ENCODE results near the gene COL4A1.

COL4A1 gene

DNA sequence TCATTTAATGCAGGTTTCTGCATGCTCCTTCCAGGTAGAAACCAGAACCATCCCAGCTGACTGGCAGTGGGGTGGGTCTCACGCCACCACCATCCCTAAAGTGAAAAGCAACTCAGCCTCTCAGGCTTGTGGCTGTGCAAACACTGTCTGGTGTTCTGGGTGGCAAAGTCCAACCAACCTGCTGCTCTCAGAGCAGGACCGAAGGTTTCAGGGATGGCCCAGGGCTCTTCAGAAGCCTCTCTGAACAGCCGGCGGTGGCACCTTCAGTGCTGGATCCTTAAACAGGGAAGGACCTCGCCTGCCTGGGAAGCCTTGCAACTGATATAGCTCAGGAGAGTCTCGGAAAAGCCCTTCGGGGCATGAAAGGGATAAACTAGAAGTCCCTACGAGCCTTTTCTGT, 100.8 kb downstream of the COL4A1 start:
- no peak for DNase-seq (ENCODE audit: low read depth in 2 of 3, low spot score in 1 of 3)

GRCh38 chr13:110201114-110201513, 105.8 kb downstream of the COL4A1 start:
- no peak for DNase-seq (ENCODE audit: low read depth in 2 of 3, low spot score in 1 of 3)

- DNase-seq (ENCODE audit: low read depth in 2 of 3, low spot score in 1 of 3): no peak
Measured at GRCh38 chr13:110200276-110200870, 106.6 kb downstream of the COL4A1 start.

GRCh38 chr13:110199046-110199831, 107.7 kb downstream of the COL4A1 start:
- no peak for DNase-seq (ENCODE audit: low read depth in 2 of 3, low spot score in 1 of 3)

GRCh38 chr13:110197471-110197870, 109.5 kb downstream of the COL4A1 start:
- no peak for DNase-seq (ENCODE audit: low read depth in 2 of 3, low spot score in 1 of 3)

DNA sequence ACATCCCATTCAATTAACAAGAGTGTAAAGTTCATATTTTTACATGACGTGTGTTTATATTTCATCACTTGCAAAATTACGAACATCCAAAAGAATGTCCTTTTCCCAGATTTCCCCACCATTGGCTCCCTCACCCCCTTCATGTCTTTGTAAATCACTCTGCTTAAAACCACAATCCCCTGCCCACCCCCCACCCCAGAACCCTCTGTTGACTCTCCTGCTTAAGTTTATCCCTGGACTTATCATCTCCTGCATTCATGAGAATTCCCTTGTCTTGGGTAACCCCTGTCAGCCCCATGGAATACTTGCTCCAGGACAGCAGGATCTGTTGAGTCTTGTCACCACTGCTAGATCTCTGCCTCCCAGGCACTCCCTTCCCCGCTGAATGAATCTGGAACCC, 109.9 kb downstream of the COL4A1 start:
- DNase-seq (ENCODE audit: low read depth in 2 of 3, low spot score in 1 of 3): no peak

GRCh38 chr13:110195547-110196485, 111.1 kb downstream of the COL4A1 start:
- DNase-seq (ENCODE audit: low read depth in 2 of 3, low spot score in 1 of 3): no peak

GRCh38 chr13:110194451-110194850, 112.5 kb downstream of the COL4A1 start:
- DNase-seq (ENCODE audit: low read depth in 2 of 3, low spot score in 1 of 3): no peak

- no peak for DNase-seq (ENCODE audit: low read depth in 2 of 3, low spot score in 1 of 3)
Measured at GRCh38 chr13:110193491-110193890, 113.5 kb downstream of the COL4A1 start.

GRCh38 chr13:110192472-110192871, 114.5 kb downstream of the COL4A1 start:
- no peak for DNase-seq (ENCODE audit: low read depth in 2 of 3, low spot score in 1 of 3)

DNA sequence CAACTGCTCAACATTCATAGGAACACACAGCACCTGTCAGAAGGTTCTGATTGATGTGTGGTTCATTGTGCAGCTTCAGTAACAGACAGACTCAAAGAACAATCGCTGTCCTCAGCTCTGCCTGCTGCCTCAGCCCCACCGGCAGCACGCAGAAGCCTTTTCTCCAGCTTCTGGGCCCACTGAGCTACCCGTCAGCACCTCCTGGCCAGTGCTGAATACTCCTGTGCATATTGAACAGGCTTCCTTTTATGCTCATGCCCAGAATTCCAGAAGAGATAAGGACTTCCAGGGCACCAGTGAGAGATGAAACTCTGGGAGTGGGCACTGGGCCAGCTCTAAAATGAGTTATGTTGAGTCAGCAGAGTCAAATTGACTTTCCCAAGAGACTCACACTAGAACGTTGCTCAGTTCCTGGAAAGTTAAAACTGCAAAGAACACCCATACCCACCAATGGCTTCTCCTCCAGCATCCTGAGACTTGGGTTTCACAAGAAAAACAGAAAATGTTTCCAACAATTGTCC, 119.3 kb downstream of the COL4A1 start:
- DNase-seq (ENCODE audit: low read depth in 2 of 3, low spot score in 1 of 3): no peak

- no peak for DNase-seq (ENCODE audit: low read depth in 2 of 3, low spot score in 1 of 3)
Measured at GRCh38 chr13:110186231-110186855, 120.6 kb downstream of the COL4A1 start.

GRCh38 chr13:110185696-110186095, 121.3 kb downstream of the COL4A1 start:
- no peak for DNase-seq (ENCODE audit: low read depth in 2 of 3, low spot score in 1 of 3)

- DNase-seq (ENCODE audit: low read depth in 2 of 3, low spot score in 1 of 3): no peak
Measured at GRCh38 chr13:110183910-110184309, 123.0 kb downstream of the COL4A1 start.

DNA sequence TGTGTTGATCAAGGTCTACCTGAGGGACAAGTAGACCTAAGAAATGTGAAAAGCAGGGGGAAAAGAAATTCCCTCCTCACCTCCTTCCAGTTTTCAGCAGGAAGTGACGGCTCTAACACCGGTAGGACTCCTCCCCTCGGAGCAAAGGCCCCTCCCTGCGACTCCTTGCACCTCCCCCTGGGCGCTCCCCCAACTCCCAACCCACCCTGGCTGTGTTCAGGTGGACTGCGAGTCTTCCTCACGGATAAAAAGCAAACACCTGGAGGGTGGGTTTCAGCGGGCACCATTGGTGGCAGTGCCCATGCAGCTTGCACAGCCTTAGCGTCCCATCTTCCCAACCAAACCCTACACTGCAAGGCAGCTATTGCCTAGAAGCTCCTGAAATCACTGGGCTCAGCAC, 124.5 kb downstream of the COL4A1 start:
- DNase-seq (ENCODE audit: low read depth in 2 of 3, low spot score in 1 of 3): no peak

- DNase-seq (ENCODE audit: low read depth in 2 of 3, low spot score in 1 of 3): no peak
Measured at GRCh38 chr13:110182003-110182402, 125.0 kb downstream of the COL4A1 start.

DNA sequence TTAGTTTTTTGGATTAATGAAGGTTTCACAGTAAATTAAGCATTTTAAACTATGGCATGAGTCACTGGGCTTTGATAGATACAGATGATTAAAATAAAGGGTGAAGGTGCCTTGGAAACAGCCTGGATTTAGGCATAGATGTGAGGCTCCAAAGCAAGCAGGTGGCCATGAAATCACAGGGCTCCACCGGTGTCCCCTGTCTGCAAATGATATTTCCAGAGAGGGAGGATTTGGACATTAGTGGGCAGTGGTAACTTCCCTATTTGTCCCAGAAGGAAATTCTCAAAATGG, 127.2 kb downstream of the COL4A1 start:
- DNase-seq (ENCODE audit: low read depth in 2 of 3, low spot score in 1 of 3): no peak

GRCh38 chr13:110179116-110179856, 127.7 kb downstream of the COL4A1 start:
- no peak for DNase-seq (ENCODE audit: low read depth in 2 of 3, low spot score in 1 of 3)

DNA sequence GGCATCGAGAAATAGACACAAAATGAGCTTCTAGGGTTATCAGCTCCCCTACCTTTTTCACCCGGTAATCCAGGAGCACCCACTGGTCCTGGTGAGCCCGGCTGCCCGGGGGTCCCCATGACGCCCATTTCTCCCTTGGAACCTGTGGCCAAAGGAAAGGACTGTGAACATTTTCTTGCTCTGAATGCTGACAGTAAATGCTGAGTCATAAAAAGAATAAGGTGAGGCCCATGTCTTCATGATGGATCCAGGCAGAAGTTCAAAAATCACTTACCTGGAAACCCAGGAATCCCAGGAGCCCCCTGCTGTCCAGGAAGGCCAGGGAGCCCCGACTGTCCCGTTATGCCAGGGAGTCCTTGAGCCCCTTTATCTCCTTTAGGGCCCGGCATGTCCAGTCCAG, 129.2 kb downstream of the COL4A1 start:
- DNase-seq (ENCODE audit: low read depth in 2 of 3, low spot score in 1 of 3): no peak

GRCh38 chr13:110176431-110176830, 130.5 kb downstream of the COL4A1 start:
- no peak for DNase-seq (ENCODE audit: low read depth in 2 of 3, low spot score in 1 of 3)
